HG02970 (cell line): ENCODE measurements around the gene SIGLEC11.
"Not testable (repeated sequence)": the region's sequence is repeated elsewhere in the genome, so short reads cannot be mapped to it uniquely, and the experiment has no call there.

Source experiments
- ATAC-seq: cut with Tn5 transposase; IDR thresholded peaks from one replicate; pipeline ENCODE4 v1.9.1; 2021; ENCODE audit warnings: mild to moderate bottlenecking, moderate library complexity, moderate number of reproducible peaks; ENCODE audit not compliant: unreplicated experiment, low FRiP score

SIGLEC11 gene

GRCh38 chr19:49960980-49961379 is at the start of gene SIGLEC11:
Gene SIGLEC11 (minus strand): TSS chr19:49961172. CDS start chr19:49961081, 91 bp downstream.
- ATAC-seq = not testable (repeated sequence)

GRCh38 chr19:50008532-50008931 is 47.6 kb upstream of the SIGLEC11 start:
- ATAC-seq = no peak

GRCh38 chr19:50007947-50008346 is 47.0 kb upstream of the SIGLEC11 start:
- no peak for ATAC-seq

GRCh38 chr19:50007170-50007569 is 46.2 kb upstream of the SIGLEC11 start:
- no peak for ATAC-seq

GRCh38 chr19:50005428-50005827 is 44.5 kb upstream of the SIGLEC11 start:
- ATAC-seq = no peak

- ATAC-seq = no peak
Measured at GRCh38 chr19:50003810-50004419, 42.9 kb upstream of the SIGLEC11 start.

GRCh38 chr19:50003254-50003788 is 42.3 kb upstream of the SIGLEC11 start:
- ATAC-seq = no peak

GRCh38 chr19:50002386-50002960 is 41.5 kb upstream of the SIGLEC11 start:
- no peak for ATAC-seq

- no peak for ATAC-seq
Measured at GRCh38 chr19:50001775-50002174, 40.8 kb upstream of the SIGLEC11 start.

- no peak for ATAC-seq
Measured at GRCh38 chr19:50000841-50001557, 40.0 kb upstream of the SIGLEC11 start.

GRCh38 chr19:50000038-50000840 is 39.3 kb upstream of the SIGLEC11 start:
- no peak for ATAC-seq

GRCh38 chr19:49999371-50000010 is 38.5 kb upstream of the SIGLEC11 start:
- no peak for ATAC-seq

- no peak for ATAC-seq
Measured at GRCh38 chr19:49997709-49998108, 36.7 kb upstream of the SIGLEC11 start.

- no peak for ATAC-seq
Measured at GRCh38 chr19:49988433-49988832, 27.5 kb upstream of the SIGLEC11 start.

- no peak for ATAC-seq
Measured at GRCh38 chr19:49988007-49988406, 27.0 kb upstream of the SIGLEC11 start.

GRCh38 chr19:49987159-49987698 is 26.3 kb upstream of the SIGLEC11 start:
- no peak for ATAC-seq

GRCh38 chr19:49986354-49986753 is 25.4 kb upstream of the SIGLEC11 start:
- no peak for ATAC-seq

GRCh38 chr19:49985871-49986270 is 24.9 kb upstream of the SIGLEC11 start:
- no peak for ATAC-seq

GRCh38 chr19:49984491-49984890 is 23.5 kb upstream of the SIGLEC11 start:
- no peak for ATAC-seq

GRCh38 chr19:49983645-49984229 is 22.8 kb upstream of the SIGLEC11 start:
- ATAC-seq = no peak
